HEK293T (cell line): ENCODE data around the gene GTF2IRD1.

Experiments
- ARNT ChIP-seq: fragments of 450-650 bp; IDR thresholded peaks from 2 replicates; pipeline ENCODE4 v1.6.1; 2017; ENCODE audit warnings: mild to moderate bottlenecking
- BHLHE40 ChIP-seq: fragments of 450-650 bp; IDR thresholded peaks from 2 replicates; pipeline ENCODE4 v1.6.1; 2016; ENCODE audit warnings: mild to moderate bottlenecking, moderate library complexity, borderline replicate concordance
- CTBP1 ChIP-seq: fragments of 450-650 bp; IDR thresholded peaks from 2 replicates; pipeline ENCODE4 v1.6.1; 2016; ENCODE audit warnings: borderline replicate concordance
- ELF4 ChIP-seq: fragments of 450-650 bp; IDR thresholded peaks from 2 replicates; pipeline ENCODE4 v1.6.1; 2017; ENCODE audit warnings: antibody characterized with exemption
- FOXA1 ChIP-seq: fragments of 450-650 bp; IDR thresholded peaks from 2 replicates; pipeline ENCODE4 v1.6.1; 2016; ENCODE audit warnings: mild to moderate bottlenecking
- FOXK2 ChIP-seq: fragments of 450-650 bp; IDR thresholded peaks from 2 replicates; pipeline ENCODE4 v1.6.1; 2016; ENCODE audit warnings: mild to moderate bottlenecking
- FOXM1 ChIP-seq: fragments of 450-650 bp; IDR thresholded peaks from 2 replicates; pipeline ENCODE4 v1.6.1; 2017; ENCODE audit warnings: mild to moderate bottlenecking, borderline replicate concordance
- L3MBTL2 ChIP-seq: fragments of 450-650 bp; conservative IDR thresholded peaks from 2 replicates; pipeline ENCODE4 v1.6.1; 2016; ENCODE audit warnings: mild to moderate bottlenecking
- NFRKB ChIP-seq: fragments of 450-650 bp; IDR thresholded peaks from 2 replicates; pipeline ENCODE4 v1.6.1; 2016; ENCODE audit warnings: mild to moderate bottlenecking, moderate library complexity
- PKNOX1 ChIP-seq: fragments of 450-650 bp; IDR thresholded peaks from 2 replicates; pipeline ENCODE4 v1.6.1; 2016
- SP1 ChIP-seq: fragments of 450-650 bp; IDR thresholded peaks from 2 replicates; pipeline ENCODE4 v1.6.1; 2017
- SUZ12 ChIP-seq: fragments of 450-650 bp; IDR thresholded peaks from 2 replicates; pipeline ENCODE4 v1.6.1; 2016; ENCODE audit warnings: mild to moderate bottlenecking
- TARDBP ChIP-seq: fragments of 450-650 bp; IDR thresholded peaks from 2 replicates; pipeline ENCODE4 v1.6.1; 2016
- ZNF384 ChIP-seq: fragments of 450-650 bp; IDR thresholded peaks from 2 replicates; pipeline ENCODE4 v1.6.1; 2016

GRCh38 chr7:74476626-74477025 is 22.9 kb downstream of the GTF2IRD1 start:
- TF ChIP-seq TARDBP (no peak), SP1 (no peak), FOXA1 (no peak), PKNOX1 (no peak), FOXM1 (no peak), BHLHE40 (no peak), SUZ12 (no peak), FOXK2 (no peak), ARNT (no peak), ZNF384 (no peak), ELF4 (no peak), L3MBTL2 (no peak), NFRKB (no peak), CTBP1 (no peak)
